ENCODE data around the gene GPC6.
"Not testable (repeated sequence)": the region's sequence is repeated elsewhere in the genome, so short reads cannot be mapped to it uniquely, and the experiment has no call there.

Gene GPC6

GRCh38 chr13:94343687-94344086 is 1117.1 kb downstream of the GPC6 start:
- DNase-seq: not testable (repeated sequence)

DNA sequence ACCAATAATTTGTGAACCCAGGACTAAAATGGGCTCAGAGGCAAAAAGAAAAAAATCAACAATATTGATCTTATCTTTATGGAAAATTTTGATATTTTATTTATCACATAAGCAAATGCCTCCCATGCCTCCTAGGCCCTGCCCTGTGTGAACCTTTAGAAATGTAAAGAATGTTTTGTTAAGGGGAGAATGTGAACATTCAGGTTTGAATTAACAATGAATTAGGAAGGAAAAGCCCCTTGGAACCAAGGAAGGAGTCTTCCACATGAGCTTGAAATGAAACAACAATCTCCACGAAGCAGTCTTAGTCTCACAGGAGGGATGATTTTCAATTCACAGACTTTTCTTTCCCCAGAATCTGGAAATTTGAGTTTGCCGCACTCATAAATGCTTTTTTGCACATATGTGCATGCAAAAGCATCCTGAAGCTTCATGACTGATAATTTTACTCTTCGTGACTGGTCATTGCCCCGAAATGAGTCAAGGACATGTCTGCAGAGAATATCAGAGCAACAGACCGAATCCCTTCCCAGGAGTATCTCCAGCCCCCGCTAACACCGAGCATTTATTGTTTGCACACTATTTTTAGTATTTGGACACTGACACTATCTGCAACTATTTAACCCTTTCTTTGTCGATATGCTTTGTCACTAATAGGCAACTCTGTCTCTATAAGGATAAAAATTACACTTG is 1117.7 kb downstream of the GPC6 start:
- no peak for DNase-seq

DNA sequence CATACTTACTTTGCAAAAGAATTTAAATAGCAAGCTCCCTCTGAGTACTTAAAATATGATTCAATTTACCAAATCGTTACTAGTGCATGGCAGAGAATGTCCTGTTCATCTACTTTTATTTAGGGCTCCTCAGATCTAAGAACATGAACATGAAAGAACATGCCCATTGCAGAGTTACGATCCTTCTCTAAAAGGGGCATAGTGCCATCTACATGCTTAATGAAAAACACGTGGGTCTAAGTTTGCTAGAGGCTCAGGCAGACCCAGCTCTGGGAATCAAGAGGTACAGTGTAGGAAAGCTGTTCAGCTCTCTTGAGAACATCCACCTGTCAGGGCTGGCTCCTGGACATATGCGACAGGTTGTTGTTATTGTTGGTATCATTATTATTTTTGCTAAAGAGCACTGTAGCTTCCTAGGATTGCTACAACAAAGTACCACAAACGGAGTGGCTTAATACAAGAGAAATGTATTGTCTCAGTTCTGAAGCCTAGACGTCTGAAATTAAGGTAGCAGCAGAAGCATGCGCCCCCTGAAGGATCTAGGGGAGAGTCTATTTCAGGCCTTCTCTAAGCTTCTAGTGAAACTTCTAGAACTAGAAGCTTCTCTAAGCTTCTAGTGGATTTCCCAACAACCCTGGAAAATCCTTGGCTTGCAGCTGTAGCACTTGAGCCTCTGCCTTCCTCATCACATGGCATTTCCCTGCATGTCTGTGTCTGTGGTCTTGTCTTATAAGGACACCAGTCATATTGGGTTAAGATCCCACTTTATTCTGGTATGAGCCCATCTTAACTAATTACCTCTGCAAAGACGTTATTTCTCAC is 1119.0 kb downstream of the GPC6 start:
- DNase-seq: no peak

- DNase-seq: no peak
Measured at GRCh38 chr13:94346261-94347019, 1119.8 kb downstream of the GPC6 start.

- peak; percentile 42 for DNase-seq
Measured at GRCh38 chr13:94351292-94351990, 1124.8 kb downstream of the GPC6 start.

GRCh38 chr13:94352057-94352456 is 1125.5 kb downstream of the GPC6 start:
- DNase-seq: no peak

DNA sequence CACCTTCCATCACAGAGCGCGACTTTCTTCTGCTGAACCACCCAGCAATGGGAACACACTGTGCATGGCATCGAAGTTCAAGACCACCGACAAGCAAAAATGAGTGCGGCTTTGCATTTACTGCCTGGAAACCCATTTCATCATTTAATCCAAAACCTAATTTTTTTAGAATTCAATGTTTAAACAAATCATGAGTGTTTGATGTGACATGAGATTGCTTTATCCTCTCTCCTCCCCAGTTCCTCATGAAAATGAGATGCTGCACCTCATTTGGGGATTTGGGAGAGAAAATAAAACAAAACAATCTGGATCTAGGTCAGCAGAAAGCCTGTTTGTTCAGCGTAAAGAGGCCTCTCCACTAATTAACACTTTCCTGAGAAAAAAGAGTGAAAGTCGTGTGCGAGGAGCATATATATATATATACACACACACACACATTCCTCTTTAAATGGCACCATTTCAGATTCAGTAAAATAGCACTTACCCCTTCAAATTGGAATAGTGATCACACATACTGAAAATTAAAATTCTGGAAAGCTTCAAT is 1126.6 kb downstream of the GPC6 start:
- DNase-seq: no peak

GRCh38 chr13:94359875-94360274 is 1133.3 kb downstream of the GPC6 start:
- no peak for DNase-seq

- peak; percentile 65 for DNase-seq
Measured at GRCh38 chr13:94362411-94362909, 1135.9 kb downstream of the GPC6 start.

DNA sequence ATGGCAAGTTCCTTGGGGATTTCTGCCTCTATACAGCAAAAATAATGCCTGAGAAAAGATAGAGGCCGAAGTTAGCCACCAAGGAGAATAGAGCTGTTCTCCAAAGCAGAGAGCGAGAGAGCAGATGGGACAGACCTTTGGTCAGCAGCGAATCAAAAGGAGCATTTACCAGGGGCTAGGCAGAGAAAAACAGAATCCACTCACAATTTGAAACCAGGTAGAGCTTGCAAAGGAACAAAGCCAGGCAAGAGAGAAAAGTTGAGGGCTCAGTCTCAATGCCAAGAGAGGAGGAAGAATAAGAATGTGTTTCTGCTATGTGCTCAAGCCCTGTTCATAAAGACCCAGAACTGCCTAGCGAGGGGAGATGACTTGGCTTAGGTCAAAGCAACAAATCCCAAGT is 1140.1 kb downstream of the GPC6 start:
- DNase-seq: no peak

GRCh38 chr13:94369972-94370436 is 1143.4 kb downstream of the GPC6 start:
- DNase-seq: no peak

- no peak for DNase-seq
Measured at GRCh38 chr13:94371855-94372254, 1145.2 kb downstream of the GPC6 start.

GRCh38 chr13:94382517-94382916 is 1155.9 kb downstream of the GPC6 start:
- DNase-seq: no peak

DNA sequence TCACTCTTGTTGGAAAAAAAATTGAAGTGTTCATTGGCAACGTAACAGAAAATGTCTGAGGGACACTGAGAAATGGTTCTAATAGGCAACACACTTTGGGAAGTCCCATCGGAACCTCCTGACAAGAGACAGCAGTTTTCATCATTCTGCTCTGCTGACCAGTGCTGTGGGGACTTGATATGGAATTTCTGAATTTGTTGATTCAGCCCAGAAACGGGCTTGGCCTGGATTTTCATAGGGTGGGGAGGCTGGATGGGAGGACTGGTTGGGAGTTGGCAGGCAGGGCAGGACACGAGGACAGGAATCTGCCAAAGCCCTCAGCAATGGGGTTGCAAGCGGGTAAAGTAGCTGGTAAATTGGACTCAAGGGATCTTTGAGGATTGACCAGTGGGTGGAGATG is 1156.4 kb downstream of the GPC6 start:
- DNase-seq: no peak

DNA sequence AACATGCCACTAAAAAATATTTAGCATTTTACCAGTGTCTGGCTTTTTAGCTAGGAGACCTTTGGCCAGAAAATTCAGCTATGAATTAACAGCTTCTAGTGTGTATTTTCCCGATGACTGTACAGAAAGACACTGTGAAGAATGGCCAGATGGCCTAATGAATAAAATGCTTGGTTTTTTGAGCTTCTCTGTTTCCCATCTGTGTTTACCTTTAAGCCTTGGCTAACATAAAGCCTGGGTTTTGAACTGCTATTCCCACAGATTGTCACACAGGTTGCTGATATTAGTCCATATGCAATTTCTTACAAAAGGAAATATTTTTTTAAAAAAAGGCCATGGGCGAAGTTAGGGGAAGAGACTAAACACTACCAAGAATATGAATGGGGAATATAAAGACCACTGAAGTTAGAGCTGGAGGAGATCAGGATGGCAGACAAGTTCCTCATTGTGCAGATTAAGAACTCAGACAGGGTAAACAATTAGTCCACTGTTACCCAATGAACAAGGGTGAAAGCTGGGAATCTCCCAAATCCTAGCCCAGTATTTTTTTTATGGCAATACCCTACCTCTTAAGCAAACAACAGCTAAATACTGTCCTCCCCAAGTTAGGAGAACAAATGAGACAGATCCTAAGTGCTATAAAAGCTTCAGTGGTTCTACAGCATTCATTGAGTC is 1157.8 kb downstream of the GPC6 start:
- DNase-seq: no peak

DNA sequence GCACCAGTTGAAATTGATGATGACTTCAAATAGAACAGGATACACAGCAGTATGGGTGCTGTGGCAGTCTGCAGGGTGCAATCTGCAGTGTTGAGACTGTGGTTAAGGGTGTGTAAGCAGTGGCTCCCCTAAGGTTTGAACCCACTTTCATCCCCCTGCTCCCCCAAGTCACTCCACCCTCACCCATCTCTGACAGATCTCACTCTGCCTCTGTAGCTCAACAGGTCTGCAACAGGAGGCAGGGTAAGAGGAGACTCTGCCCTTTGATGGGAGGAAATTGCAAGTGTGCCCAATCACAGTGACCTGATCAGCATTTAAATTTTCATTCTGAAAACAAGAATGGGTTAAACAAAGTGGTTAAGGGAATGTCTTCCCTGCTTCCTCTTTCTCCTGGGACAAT is 1160.4 kb downstream of the GPC6 start:
- no peak for DNase-seq

DNA sequence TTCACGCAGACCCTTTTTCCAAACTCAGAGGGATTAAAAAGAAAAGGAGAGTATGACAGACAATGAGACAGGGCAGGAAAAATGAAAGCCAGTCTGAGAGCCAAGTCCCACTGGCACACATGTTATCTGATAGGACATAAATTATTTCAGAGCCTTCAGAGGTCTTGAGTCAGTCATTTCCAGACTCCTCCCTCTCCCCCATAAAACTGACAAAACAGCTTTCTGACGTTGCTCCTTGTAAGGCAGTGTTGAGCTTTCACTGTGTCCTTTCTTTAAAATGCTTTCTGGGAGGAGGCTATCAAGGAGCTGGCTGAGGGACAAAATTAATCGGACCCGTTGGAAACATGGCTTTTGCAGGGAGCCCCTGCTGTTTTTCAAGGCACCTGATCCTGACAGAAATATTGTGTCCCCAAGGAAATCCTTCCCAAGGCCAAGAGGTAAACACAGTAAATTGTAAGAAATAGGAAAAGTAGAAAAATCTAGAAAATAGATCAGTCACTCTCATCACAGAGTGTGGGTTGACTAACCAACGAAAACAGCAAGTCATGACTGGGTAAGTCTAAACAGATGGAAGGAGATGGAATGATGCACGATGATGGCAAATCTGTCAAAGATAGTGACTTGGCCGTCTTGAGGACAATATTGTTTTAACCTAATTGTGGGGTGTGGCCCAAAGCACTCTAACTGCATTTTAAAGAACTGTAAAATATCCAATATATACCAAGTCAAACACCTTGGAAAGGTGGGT is 1163.2 kb downstream of the GPC6 start:
- DNase-seq: no peak

DNA sequence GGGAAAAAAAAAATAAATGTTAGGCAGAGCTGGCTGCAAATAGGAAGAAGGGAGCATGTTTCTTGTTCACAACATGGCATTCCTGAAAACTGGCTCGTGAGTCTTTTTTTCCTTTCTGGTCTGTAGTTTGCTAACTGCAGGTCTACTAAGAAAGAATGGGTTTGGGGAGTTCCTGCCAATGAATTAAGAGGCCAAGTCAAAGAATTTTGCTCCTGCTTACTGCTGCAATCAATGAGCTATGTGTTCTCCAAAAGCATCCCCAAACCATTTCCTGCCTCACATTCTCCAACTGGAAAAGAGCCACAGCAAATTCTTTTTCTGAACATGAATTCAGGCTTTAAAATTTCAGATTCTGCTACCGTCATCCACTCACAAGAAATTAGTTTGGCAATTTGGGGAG is 1164.3 kb downstream of the GPC6 start:
- DNase-seq: no peak

DNA sequence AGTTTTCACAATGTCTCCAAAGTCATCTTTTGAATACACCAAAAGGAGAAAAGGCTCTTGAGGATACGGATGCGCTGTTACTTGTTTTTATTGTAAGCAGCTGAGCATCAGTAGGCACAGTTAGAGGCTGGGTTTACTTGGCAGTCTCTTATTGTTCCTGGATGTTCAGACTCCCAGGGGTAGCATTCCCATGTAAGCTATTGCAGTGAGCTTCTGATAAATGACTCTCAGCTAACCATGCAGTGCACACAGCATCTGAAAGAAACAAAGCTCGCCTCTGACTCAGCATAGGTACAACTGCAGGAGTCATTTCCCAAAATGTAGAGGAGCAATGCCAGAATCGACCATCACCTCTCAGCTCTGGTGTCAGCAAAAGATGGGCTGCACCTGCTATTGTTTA is 1168.1 kb downstream of the GPC6 start:
- DNase-seq: no peak

GRCh38 chr13:94395860-94396259 is 1169.3 kb downstream of the GPC6 start:
- DNase-seq: peak; percentile 2

GRCh38 chr13:94399812-94400211 is 1173.2 kb downstream of the GPC6 start:
- DNase-seq: no peak

All from MV-4-11 (cell line).